Naive thymus-derived CD4-positive, alpha-beta T cell (primary cell): ENCODE results near the gene CCDC167. TPM values are rescaled to one million over a fixed set of nuclear protein-coding genes. Genes with fewer than 3 reads are reported as not detected.

Experiments used
- ATAC-seq: fragments of 150-1000 bp; cut with Tn5 transposase; 2 replicates; pipeline ENCODE4 v1.10.0; 2021; ENCODE audit warnings: mild to moderate bottlenecking, moderate library complexity
- CTCF ChIA-PET: fragments of 350-600 bp; sonication (Branson Sonifier 250); formaldehyde crosslinking; loops from one replicate; lab custom pipeline; 2021; ENCODE audit warnings: antibody characterized with exemption; lab: Charles Lee
- POLR2A ChIA-PET: fragments of 350-600 bp; sonication (Branson Sonifier 250); formaldehyde crosslinking; loops from one replicate; lab custom pipeline; 2021; ENCODE audit warnings: antibody characterized with exemption, inconsistent platforms; lab: Charles Lee
- DNase-seq, 9 donors: peaks; one replicate each; pipeline versions ENCODE4 v3.0.0 to v3.0.0-alpha.2; 2020 to 2022; ENCODE audit warnings: mixed read lengths in 1 of 9
- H3K27ac ChIP-seq: one replicate; pipeline ENCODE4 v1.7.0; 2013; ENCODE audit warnings: mild to moderate bottlenecking, low read depth, low read length, moderate library complexity
- H3K27me3 ChIP-seq, 2 donors: one replicate each; pipeline ENCODE4 v1.7.0; 2013; ENCODE audit warnings: low read length in 2 of 2, mild to moderate bottlenecking in 2 of 2, moderate library complexity in 2 of 2; ENCODE audit not compliant: control insufficient read depth in 2 of 2, insufficient read depth in 2 of 2
- H3K36me3 ChIP-seq, 3 experiments: 1 replicate in 2 of 3; 2 replicates in 1 of 3; pipeline ENCODE4 v1.7.0; 2013; ENCODE audit warnings: low read length in 3 of 3, mild to moderate bottlenecking in 3 of 3, moderate library complexity in 1 of 3; ENCODE audit not compliant: insufficient read depth in 3 of 3, control insufficient read depth in 2 of 3
- H3K4me1 ChIP-seq, 2 donors: one replicate each; pipeline ENCODE4 v1.7.0; 2013; ENCODE audit warnings: low read length in 2 of 2, mild to moderate bottlenecking in 2 of 2, moderate library complexity in 1 of 2; ENCODE audit not compliant: control insufficient read depth in 2 of 2, insufficient read depth in 2 of 2
- H3K4me3 ChIP-seq: 2 replicates; pipeline ENCODE4 v1.7.0; 2013; ENCODE audit warnings: mild to moderate bottlenecking, low read length
- H3K9me3 ChIP-seq, 3 experiments: 1 replicate in 2 of 3; 2 replicates in 1 of 3; pipeline ENCODE4 v1.7.0; 2013; ENCODE audit warnings: low read length in 3 of 3; ENCODE audit not compliant: control insufficient read depth in 2 of 3
- H3K27ac Mint-ChIP-seq, 9 donors: one replicate each; pipeline ENCODE4 v1.8.0; 2020 to 2022; ENCODE audit warnings: mixed read lengths in 9 of 9, mild to moderate bottlenecking in 8 of 9, moderate library complexity in 5 of 9, inconsistent platforms in 2 of 9
- H3K27me3 Mint-ChIP-seq, 5 donors: one replicate each; pipeline ENCODE4 v1.8.0; 2021 to 2022; ENCODE audit warnings: mixed read lengths in 5 of 5, mild to moderate bottlenecking in 1 of 5
- H3K36me3 Mint-ChIP-seq, 5 donors: one replicate each; pipeline ENCODE4 v1.8.0; 2020 to 2022; ENCODE audit warnings: mixed read lengths in 5 of 5, mild to moderate bottlenecking in 3 of 5, inconsistent platforms in 1 of 5
- H3K4me1 Mint-ChIP-seq, 7 donors: one replicate each; pipeline ENCODE4 v1.8.0; 2020 to 2022; ENCODE audit warnings: mixed read lengths in 7 of 7, mild to moderate bottlenecking in 3 of 7, inconsistent platforms in 1 of 7
- H3K4me3 Mint-ChIP-seq, 10 donors: one replicate each; pipeline ENCODE4 v1.8.0; 2020 to 2022; ENCODE audit warnings: mild to moderate bottlenecking in 10 of 10, mixed read lengths in 10 of 10, moderate library complexity in 6 of 10, inconsistent platforms in 2 of 10
- H3K9me3 Mint-ChIP-seq, 11 donors: one replicate each; pipeline ENCODE4 v1.8.0; 2020 to 2022; ENCODE audit warnings: mixed read lengths in 11 of 11, mild to moderate bottlenecking in 4 of 11, inconsistent platforms in 1 of 11, moderate library complexity in 1 of 11
- intact Hi-C, 2 donors: fragments of 100-400 bp; cut with micrococcal nuclease; formaldehyde crosslinking; loops; one replicate each; pipeline ENCODE4 v1.15.1; 2023
- polyA plus RNA-seq, 2 donors: library from polyadenylated mRNA; unstranded; fragments of 300-500 nt; fragmentation: Illumina TruSeq; gene quantifications; one replicate each; pipeline ENCODE4 v1.2.3, GENCODE V29; 2021
- total RNA-seq, 6 experiments: library from RNA in 5 of 6; stranded (reverse) in 5 of 6; gene quantifications; 1 replicate in 5 of 6; 2 replicates in 1 of 6; pipeline ENCODE4 v1.2.3 and lab custom pipeline; 2021 to 2026

The CCDC167 gene
- total RNA-seq (10 to 100 TPM; 13.8 to 55.1 (median 18.0) TPM), polyA plus RNA-seq (10 to 100 TPM; 94.0 to 95.5 TPM), total RNA-seq (lab: John Stamatoyannopoulos, UW) (7.8 reads per million, percentile 31 among the genes with 10 or more reads in this experiment)

DNA sequence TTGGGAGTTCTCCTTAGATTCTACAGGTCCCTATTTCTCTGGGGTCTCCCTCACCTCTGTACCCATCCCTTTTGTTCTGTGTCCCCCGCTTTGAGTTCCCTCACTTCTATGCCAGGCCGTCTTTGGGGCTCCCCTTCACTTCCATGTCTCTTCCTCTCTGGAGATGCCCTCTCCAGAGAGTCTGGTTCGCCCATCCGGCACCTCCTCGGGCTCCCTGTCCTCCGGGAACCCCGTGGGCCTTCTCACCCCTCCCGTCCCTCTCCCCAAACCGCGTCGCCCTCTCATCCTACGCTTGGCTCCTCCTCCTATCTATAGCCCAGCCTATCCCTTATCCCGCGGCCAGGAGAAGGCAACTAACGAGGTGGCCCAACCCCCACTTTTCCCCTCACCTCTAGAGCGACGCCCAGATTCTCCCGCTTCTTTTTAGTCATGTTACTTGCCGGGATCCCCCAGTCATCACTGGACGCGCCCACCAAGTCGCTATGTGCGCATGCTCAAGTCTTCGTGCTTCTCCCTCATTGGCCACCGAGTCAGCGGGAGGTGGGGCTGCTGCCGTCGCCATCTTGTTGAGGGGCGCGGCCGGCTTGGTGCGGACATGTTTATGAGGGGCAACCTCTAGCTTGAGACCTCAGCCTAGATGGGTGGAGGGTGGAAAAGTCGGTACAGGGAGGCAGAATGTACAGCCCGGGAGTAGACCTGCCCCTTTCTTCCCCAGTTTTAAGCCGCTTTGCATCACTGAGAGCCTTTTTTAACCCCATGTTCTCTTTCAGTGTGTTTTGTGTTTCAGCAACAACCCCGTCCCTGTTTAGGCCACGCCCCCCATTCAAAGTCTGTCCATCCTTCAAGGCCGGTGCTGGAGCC is at the start of gene CCDC167:
Gene CCDC167 (minus strand): TSS at position 461 of the 861 bp plus-strand sequence. CDS start 30 bp downstream, at position 431.
- H3K36me3 Mint-ChIP-seq = peaks cover 0 to 6% (median 3%) of the 10 kb centered on the region in 5 donors
- POLR2A ChIA-PET = interaction anchor here (1.0 to 16.9 kb wide), 2 partner anchors 14 to 25 kb away, joined by 3 to 376 read pairs; no protein-coding TSS in a partner anchor

DNA sequence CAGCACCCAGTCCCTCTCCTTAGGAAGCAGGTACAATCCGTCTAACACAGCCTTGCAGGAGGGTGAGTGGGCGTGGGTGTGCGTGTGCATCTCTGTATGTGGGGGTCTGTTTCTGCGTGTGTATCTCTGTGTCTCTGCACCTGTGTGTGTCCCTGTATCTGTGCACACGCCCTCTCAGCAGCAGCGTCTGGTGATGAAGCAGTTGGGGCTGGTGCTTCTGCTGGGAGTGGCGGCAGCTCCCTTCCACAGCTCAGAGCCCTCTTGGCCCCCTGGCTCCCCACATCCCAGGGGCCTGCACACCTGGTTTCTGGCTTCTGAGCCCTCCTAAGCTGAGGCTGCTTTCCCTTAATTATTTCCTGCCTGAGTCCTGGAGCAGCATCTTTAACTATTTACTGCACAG is 49.5 kb upstream of the CCDC167 start:
- POLR2A ChIA-PET = no interaction called here
- H3K27ac ChIP-seq = no peak overlapping the region
- Mint-ChIP-seq H3K9me3 (no peaks in the 10 kb centered on the region), H3K36me3 (no peaks in the 10 kb centered on the region), H3K4me3 (no peak overlapping the region), H3K27ac (peak overlapping the region in 3 of 9 donors; percentile 21 to 56 (median 31)), H3K4me1 (peaks cover 6 to 44% (median 24%) of the 10 kb centered on the region in 7 donors), H3K27me3 (peaks cover 0 to 2% (median 0%) of the 10 kb centered on the region in 5 donors)
- H3K4me1 ChIP-seq = peaks cover 14 to 28% of the 10 kb centered on the region in 2 donors
- H3K27me3 ChIP-seq = no peaks in the 10 kb centered on the region
- no peaks in the 10 kb centered on the region for H3K36me3 ChIP-seq
- CTCF ChIA-PET = no interaction called here
- DNase-seq = no peak
- intact Hi-C loops = no loop called here
- H3K4me3 ChIP-seq = no peak overlapping the region
- no peak for ATAC-seq
- no peaks in the 10 kb centered on the region for H3K9me3 ChIP-seq

More for the DNA sequence above, at the start of gene CCDC167:
- CTCF ChIA-PET = interaction anchor here (1.8 to 8.1 kb wide), 2 partner anchors 15 to 17 kb away, joined by 4 to 54 read pairs; no protein-coding TSS in a partner anchor
- no peaks in the 10 kb centered on the region for H3K9me3 Mint-ChIP-seq
- Histone ChIP-seq H3K4me3 (peak within 1 kb of the TSS; percentile 78), H3K27me3 (no peaks in the 10 kb centered on the region), H3K4me1 (peaks cover 60 to 67% of the 10 kb centered on the region in 2 donors), H3K36me3 (no peaks in the 10 kb centered on the region), H3K9me3 (no peaks in the 10 kb centered on the region), H3K27ac (peak within 1 kb of the TSS; percentile 91)
- intact Hi-C loops = loop anchor here (1.0 to 5.0 kb wide), 9 partner anchors 10 to 1138 kb away; partner anchors contain the start of genes CMTR1 (in 2 of the 2), MDGA1 (in 2 of the 2), BTBD9 (in 1 of the 2) and ZFAND3 (in 1 of the 2)
- peak; percentile 76 for ATAC-seq
- no peaks in the 10 kb centered on the region for H3K27me3 Mint-ChIP-seq
- H3K27ac Mint-ChIP-seq = peak within 1 kb of the TSS; percentile 84 to 99 (median 95)
- peak; percentile 86 to 96 (median 90) for DNase-seq
- H3K4me3 Mint-ChIP-seq = peak within 1 kb of the TSS; percentile 90 to 100 (median 98)
- peaks cover 60 to 93% (median 85%) of the 10 kb centered on the region in 7 donors for H3K4me1 Mint-ChIP-seq

DNA sequence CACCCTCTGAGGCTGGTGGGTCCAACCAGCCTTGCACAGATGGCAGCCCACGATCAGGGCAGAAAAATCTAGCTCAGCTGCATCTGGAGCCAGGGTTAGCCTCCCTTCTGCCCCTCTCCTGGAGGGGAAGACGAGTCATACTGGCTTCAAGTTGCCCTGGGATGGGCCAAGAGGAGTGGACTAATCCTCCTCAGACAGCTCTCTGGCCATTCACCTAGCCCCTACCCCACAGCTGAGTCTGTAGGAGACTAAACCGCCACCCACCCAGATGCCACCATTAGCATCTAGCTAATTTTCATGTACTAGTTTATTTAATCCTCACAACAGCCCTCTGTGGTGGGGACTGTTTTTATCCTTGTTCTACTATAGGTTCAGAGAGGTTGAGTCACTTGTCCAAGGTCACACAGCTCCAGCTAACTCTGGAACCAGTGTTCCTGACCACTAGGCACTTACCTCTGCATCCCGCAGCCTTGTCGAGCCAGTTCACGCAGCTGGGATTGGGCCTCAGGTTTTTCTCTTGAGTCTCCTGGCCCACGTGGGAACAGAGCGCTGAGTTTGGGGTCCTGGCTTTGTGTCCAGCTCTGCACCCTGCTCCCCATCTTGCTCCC is 48.5 kb upstream of the CCDC167 start:
- Mint-ChIP-seq H3K36me3 (no peaks in the 10 kb centered on the region), H3K4me1 (peaks cover under 1 to 37% (median 15%) of the 10 kb centered on the region in 7 donors), H3K9me3 (no peaks in the 10 kb centered on the region), H3K27me3 (peaks cover 0 to 5% (median 0%) of the 10 kb centered on the region in 5 donors), H3K27ac (peak overlapping the region in 4 of 9 donors; percentile 39 to 85 (median 70)), H3K4me3 (peak overlapping the region in 2 of 10 donors; percentile 27 to 61)
- H3K9me3 ChIP-seq = no peaks in the 10 kb centered on the region
- no peaks in the 10 kb centered on the region for H3K36me3 ChIP-seq
- ATAC-seq (no peak), DNase-seq (no peak)
- H3K27me3 ChIP-seq = no peaks in the 10 kb centered on the region
- H3K4me3 ChIP-seq = no peak overlapping the region
- no peak overlapping the region for H3K27ac ChIP-seq
- peaks cover 14 to 18% of the 10 kb centered on the region in 2 donors for H3K4me1 ChIP-seq
- intact Hi-C loops = no loop called here
- CTCF ChIA-PET = interaction anchor here (0.6 to 1.4 kb wide), 6 partner anchors 10 to 144 kb away, joined by 3 to 5 read pairs (median 3); no protein-coding TSS in a partner anchor
- POLR2A ChIA-PET = interaction anchor here (0.7 to 0.9 kb wide), 2 partner anchors 40 to 44 kb away, joined by 3 to 4 read pairs; no protein-coding TSS in a partner anchor

DNA sequence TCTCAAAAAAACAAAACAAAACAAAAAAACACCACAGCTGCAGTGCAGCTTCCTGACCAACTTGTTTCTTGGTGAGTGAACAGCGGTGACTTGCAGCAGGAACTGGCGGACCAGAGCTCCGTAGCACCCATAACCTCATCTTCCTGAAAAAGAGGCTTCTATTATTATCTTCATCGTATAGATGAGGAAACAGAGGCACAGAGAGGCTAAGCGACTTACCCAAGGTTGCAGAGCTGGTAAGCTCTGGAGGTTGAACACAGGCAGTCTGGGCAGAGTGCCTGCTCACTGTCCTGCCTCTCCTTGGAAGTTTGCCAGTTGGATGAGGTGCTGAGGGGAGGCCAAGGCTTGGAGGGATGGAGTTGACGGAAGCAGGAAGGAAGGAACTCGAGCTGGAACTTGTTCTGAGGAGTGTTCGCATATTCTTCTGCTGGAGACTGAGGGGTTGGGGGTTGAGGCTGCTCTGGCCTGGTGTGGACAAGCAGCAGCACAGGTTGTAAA is 47.9 kb upstream of the CCDC167 start:
- no peaks in the 10 kb centered on the region for H3K36me3 ChIP-seq
- peaks cover 0 to 41% (median 12%) of the 10 kb centered on the region in 7 donors for H3K4me1 Mint-ChIP-seq
- H3K9me3 Mint-ChIP-seq = no peaks in the 10 kb centered on the region
- peak overlapping the region in 7 of 10 donors; percentile 11 to 61 (median 38) for H3K4me3 Mint-ChIP-seq
- intact Hi-C loops = loop anchor here in 1 of 2 donors (2.0 kb wide), 1 partner anchor 31 kb away; no protein-coding TSS in a partner anchor
- H3K27me3 ChIP-seq = no peaks in the 10 kb centered on the region
- H3K4me3 ChIP-seq = no peak overlapping the region
- peak in 1 of 9 donors; percentile 36 for DNase-seq
- peaks cover 14 to 16% of the 10 kb centered on the region in 2 donors for H3K4me1 ChIP-seq
- peak; percentile 58 for ATAC-seq
- ChIA-PET CTCF (interaction anchor here (0.6 to 1.4 kb wide), 7 partner anchors 10 to 144 kb away, joined by 3 to 5 read pairs (median 3); no protein-coding TSS in a partner anchor), POLR2A (interaction anchor here (0.7 to 0.9 kb wide), 2 partner anchors 40 to 44 kb away, joined by 4 to 5 read pairs; no protein-coding TSS in a partner anchor)
- no peaks in the 10 kb centered on the region for H3K9me3 ChIP-seq
- peaks cover 0 to 5% (median 0%) of the 10 kb centered on the region in 5 donors for H3K27me3 Mint-ChIP-seq
- peak overlapping the region in 8 of 9 donors; percentile 38 to 91 (median 72) for H3K27ac Mint-ChIP-seq
- H3K27ac ChIP-seq = no peak overlapping the region
- no peaks in the 10 kb centered on the region for H3K36me3 Mint-ChIP-seq

DNA sequence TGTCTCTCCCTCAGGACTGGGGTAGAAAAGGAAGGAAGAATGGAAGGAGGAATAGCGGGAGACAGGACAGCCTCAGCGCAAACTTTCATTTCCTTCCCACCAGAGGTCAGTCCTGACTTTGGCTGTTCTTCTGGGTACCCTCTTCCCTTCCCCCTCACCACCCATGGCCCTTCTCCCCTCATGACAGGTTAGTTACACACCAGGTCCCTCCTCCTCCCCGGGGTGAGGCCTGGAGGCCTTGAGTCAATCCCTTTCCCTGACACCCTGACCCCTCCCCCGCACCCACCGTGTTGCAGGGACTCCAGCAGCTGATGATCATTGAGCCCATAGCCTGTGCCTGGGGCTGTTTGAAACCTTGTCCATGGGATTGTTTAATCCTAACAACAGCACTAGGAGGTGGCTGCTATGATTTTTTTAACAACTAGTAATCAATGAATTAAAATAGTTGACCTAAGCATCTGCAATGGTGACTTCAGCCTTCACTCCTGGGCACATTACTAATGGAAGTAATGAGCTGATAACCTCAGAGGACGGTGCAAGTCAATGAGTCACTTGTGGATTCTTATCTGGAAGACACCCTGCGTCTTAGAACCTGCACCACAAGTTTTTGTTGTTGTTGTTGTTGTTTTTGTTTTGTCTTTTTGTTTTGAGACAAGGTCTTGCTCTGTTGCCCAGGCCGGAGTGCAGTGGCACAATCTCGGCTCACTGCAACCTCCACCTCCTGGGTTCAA is 46.6 kb upstream of the CCDC167 start:
- H3K27ac ChIP-seq = no peak overlapping the region
- no peaks in the 10 kb centered on the region for H3K36me3 Mint-ChIP-seq
- H3K27ac Mint-ChIP-seq = peak overlapping the region in 2 of 9 donors; percentile 30 to 60
- H3K27me3 ChIP-seq = no peaks in the 10 kb centered on the region
- H3K9me3 Mint-ChIP-seq = no peaks in the 10 kb centered on the region
- peaks cover 14 to 16% of the 10 kb centered on the region in 2 donors for H3K4me1 ChIP-seq
- DNase-seq = no peak
- POLR2A ChIA-PET = no interaction called here
- intact Hi-C loops = loop anchor here in 1 of 2 donors (2.0 kb wide), 1 partner anchor 30 kb away; no protein-coding TSS in a partner anchor
- CTCF ChIA-PET = interaction anchor here (0.7 to 1.1 kb wide), 3 partner anchors 20 to 38 kb away, joined by 3 to 5 read pairs (median 3); no protein-coding TSS in a partner anchor
- ATAC-seq = no peak
- no peaks in the 10 kb centered on the region for H3K36me3 ChIP-seq
- H3K27me3 Mint-ChIP-seq = peaks cover 0 to 5% (median 0%) of the 10 kb centered on the region in 5 donors
- H3K4me3 ChIP-seq = no peak overlapping the region
- H3K9me3 ChIP-seq = no peaks in the 10 kb centered on the region
- H3K4me1 Mint-ChIP-seq = peaks cover 0 to 42% (median 13%) of the 10 kb centered on the region in 7 donors
- H3K4me3 Mint-ChIP-seq = no peak overlapping the region
